ENCODE measurements around the gene IQCC.

Gene IQCC

DNA sequence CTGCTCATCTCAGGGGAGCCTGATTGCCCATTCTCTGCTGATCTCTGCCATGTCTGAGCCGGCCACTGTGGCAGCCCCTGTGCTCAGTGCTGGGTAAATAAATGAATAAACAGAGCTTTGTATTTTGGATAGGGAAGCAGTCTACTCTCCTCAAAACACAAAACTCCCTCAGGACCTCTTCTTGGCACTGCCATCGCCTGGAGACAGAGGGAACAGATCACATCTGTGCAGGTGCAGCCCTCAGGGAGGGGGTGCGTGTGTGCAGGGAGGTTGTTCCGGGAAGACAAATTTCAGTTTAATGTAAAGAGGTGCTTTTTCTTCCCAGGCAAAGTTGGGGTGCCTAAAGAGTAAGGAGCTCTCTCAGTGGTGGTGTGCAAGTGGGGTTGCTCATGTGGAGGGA is 33.9 kb downstream of the IQCC start:
- Mint-ChIP-seq H3K27me3 (ENCODE audit: low read depth, poor library complexity) (peaks cover 3% of the 10 kb centered on the region), H3K9me3 (no peaks in the 10 kb centered on the region), H3K4me1 (peaks cover 37% of the 10 kb centered on the region), H3K36me3 (ENCODE audit: low read depth) (peaks cover 6% of the 10 kb centered on the region), H3K27ac (peak overlapping the region; percentile 75), H3K4me3 (peak overlapping the region; percentile 87)
- TF ChIP-seq, protein P1, sequence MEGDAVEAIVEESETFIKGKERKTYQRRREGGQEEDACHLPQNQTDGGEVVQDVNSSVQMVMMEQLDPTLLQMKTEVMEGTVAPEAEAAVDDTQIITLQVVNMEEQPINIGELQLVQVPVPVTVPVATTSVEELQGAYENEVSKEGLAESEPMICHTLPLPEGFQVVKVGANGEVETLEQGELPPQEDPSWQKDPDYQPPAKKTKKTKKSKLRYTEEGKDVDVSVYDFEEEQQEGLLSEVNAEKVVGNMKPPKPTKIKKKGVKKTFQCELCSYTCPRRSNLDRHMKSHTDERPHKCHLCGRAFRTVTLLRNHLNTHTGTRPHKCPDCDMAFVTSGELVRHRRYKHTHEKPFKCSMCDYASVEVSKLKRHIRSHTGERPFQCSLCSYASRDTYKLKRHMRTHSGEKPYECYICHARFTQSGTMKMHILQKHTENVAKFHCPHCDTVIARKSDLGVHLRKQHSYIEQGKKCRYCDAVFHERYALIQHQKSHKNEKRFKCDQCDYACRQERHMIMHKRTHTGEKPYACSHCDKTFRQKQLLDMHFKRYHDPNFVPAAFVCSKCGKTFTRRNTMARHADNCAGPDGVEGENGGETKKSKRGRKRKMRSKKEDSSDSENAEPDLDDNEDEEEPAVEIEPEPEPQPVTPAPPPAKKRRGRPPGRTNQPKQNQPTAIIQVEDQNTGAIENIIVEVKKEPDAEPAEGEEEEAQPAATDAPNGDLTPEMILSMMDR (IDR thresholded peaks at IDR 0.05), result no peak
- peak; percentile 21 for DNase-seq

GRCh38 chr1:32239790-32240139 is 34.3 kb downstream of the IQCC start:
- peak overlapping the region; percentile 87 for H3K4me3 Mint-ChIP-seq
- H3K36me3 Mint-ChIP-seq (ENCODE audit: low read depth), result peaks cover 6% of the 10 kb centered on the region
- DNase-seq, result peak; percentile 64
- peaks cover 3% of the 10 kb centered on the region for H3K27me3 Mint-ChIP-seq (ENCODE audit: low read depth, poor library complexity)
- H3K9me3 Mint-ChIP-seq, result no peaks in the 10 kb centered on the region
- H3K4me1 Mint-ChIP-seq, result peaks cover 37% of the 10 kb centered on the region
- TF ChIP-seq, protein P1 (IDR thresholded peaks at IDR 0.05), result no peak
- H3K27ac Mint-ChIP-seq, result peak overlapping the region; percentile 57

DNA sequence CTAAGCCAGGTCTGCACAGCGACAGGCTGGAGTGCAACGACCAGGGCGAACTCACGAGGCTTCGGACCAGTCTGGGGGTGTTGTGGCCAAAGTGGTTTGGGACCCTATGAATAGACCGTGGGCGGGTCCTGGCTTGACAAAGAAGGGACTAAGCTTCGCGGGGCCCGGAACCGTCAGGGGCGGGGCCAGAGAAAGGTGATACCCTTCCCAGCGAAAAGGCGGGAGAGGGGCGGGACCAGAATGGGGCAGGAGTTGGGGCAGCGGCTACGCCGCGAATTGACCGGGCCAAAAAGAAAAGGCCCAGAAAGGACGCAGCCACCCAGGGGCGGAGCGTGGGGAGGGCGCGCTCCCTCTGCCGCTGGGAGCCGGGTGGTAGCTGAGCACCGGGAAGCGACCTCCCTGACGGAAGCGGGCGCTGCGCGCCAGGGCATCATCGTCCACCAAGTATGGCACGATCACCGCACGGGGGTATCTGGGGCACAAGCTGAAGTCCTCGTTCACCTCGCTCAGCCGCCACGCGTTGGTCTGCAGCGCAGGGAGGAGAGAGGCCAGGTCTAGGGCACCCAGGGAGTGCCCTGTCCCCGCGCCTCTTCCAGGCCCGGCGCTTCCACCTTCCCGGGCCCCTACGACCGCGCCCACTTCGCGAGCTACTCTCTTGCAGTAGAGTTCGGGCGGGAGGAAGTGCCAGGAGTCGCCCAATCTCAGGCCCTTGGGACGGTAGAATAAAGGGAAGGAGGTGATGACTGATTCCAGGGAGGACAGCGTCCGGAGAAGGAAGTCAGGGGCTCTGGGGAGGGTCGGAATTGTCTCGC is 34.9 kb downstream of the IQCC start:
- H3K4me1 Mint-ChIP-seq, result peaks cover 37% of the 10 kb centered on the region
- peaks cover 3% of the 10 kb centered on the region for H3K27me3 Mint-ChIP-seq (ENCODE audit: low read depth, poor library complexity)
- H3K27ac Mint-ChIP-seq, result peak overlapping the region; percentile 57
- TF ChIP-seq, protein P1 (IDR thresholded peaks at IDR 0.05), result no peak
- no peaks in the 10 kb centered on the region for H3K9me3 Mint-ChIP-seq
- peak overlapping the region; percentile 87 for H3K4me3 Mint-ChIP-seq
- peak; percentile 86 for DNase-seq
- peaks cover 6% of the 10 kb centered on the region for H3K36me3 Mint-ChIP-seq (ENCODE audit: low read depth)

DNA sequence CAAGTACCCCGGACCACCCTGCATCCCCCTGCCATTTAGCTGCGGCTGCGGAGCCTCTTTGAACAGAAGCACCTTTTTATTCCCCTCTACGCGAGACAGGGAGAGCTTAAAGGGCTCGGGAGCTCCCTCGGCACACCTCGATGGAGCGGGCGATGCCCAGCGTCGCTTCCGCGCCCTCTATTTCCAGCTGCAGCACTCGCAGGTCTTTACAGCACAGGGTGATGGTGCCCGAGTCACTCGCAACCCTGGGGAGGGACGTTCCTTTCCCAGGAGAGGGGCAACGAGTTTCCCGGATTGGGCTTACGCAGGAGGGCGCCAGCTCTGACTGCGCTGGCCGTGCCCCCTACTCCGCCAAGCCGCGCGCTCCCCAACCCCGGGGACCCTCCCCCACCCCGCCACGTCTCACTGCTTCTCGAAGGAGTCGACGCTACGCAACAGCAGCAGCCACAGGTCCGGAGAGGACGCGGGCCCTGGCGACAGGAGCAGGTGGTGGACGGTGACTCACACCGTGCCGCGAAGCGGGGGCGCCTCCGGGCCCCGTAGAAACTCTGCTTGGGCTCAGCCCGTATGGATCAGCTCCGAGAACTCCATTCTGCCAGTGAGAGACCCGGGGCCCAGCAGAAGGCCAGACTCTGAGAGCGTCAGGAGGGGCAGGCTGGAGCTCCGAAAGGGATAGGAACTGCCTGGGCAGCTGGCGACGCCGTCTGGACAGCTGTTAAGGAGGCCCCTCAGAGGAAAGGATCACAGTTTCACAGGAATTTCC is 35.7 kb downstream of the IQCC start:
- Mint-ChIP-seq H3K27ac (no peak overlapping the region), H3K4me3 (peak overlapping the region; percentile 87), H3K27me3 (ENCODE audit: low read depth, poor library complexity) (peaks cover 7% of the 10 kb centered on the region), H3K9me3 (no peaks in the 10 kb centered on the region), H3K36me3 (ENCODE audit: low read depth) (peaks cover 2% of the 10 kb centered on the region), H3K4me1 (peaks cover 37% of the 10 kb centered on the region)
- TF ChIP-seq, protein P1 (IDR thresholded peaks at IDR 0.05), result no peak
- DNase-seq, result peak; percentile 74

- Mint-ChIP-seq H3K27ac (no peak overlapping the region), H3K27me3 (ENCODE audit: low read depth, poor library complexity) (peaks cover 9% of the 10 kb centered on the region), H3K4me1 (peaks cover 47% of the 10 kb centered on the region), H3K36me3 (ENCODE audit: low read depth) (no peaks in the 10 kb centered on the region), H3K4me3 (peak overlapping the region; percentile 65), H3K9me3 (no peaks in the 10 kb centered on the region)
- TF ChIP-seq, protein P1 (IDR thresholded peaks at IDR 0.05), result no peak
- peak; percentile 32 for DNase-seq
Measured at GRCh38 chr1:32242341-32242851, 36.9 kb downstream of the IQCC start.

All from nephron progenitor cell (in vitro differentiated cells).